HG03469 (cell line): ENCODE data around the gene PHIP.
"Not testable (repeated sequence)": the region's sequence is repeated elsewhere in the genome, so short reads cannot be mapped to it uniquely, and the experiment has no call there.

Experiments used
- ATAC-seq: cut with Tn5 transposase; IDR thresholded peaks from one replicate; pipeline ENCODE4 v1.9.1; 2021; ENCODE audit warnings: mild to moderate bottlenecking, moderate library complexity, moderate number of reproducible peaks; ENCODE audit not compliant: unreplicated experiment

PHIP gene

GRCh38 chr6:79078075-79078969 lies at the start of gene PHIP:
TSS of gene PHIP (minus strand) at chr6:79078254. CDS start at chr6:79078068, 186 bp downstream.
- ATAC-seq: peak; percentile 39

GRCh38 chr6:79127660-79128059 lies 49.6 kb upstream of the PHIP start:
- no peak for ATAC-seq

- no peak for ATAC-seq
Measured at GRCh38 chr6:79119217-79119616, 41.2 kb upstream of the PHIP start.

- ATAC-seq: no peak
Measured at GRCh38 chr6:79117752-79118151, 39.7 kb upstream of the PHIP start.

- no peak for ATAC-seq
Measured at GRCh38 chr6:79115553-79116182, 37.6 kb upstream of the PHIP start.

- ATAC-seq: no peak
Measured at GRCh38 chr6:79111549-79111948, 33.5 kb upstream of the PHIP start.

GRCh38 chr6:79101164-79101563 lies 23.1 kb upstream of the PHIP start:
- ATAC-seq: no peak

- ATAC-seq: no peak
Measured at GRCh38 chr6:79100304-79100703, 22.2 kb upstream of the PHIP start.

- ATAC-seq: no peak
Measured at GRCh38 chr6:79094938-79095337, 16.9 kb upstream of the PHIP start.

- ATAC-seq: not testable (repeated sequence)
Measured at GRCh38 chr6:79091801-79092200, 13.7 kb upstream of the PHIP start.

GRCh38 chr6:79089552-79090404 lies 11.7 kb upstream of the PHIP start:
- ATAC-seq: no peak

- no peak for ATAC-seq
Measured at GRCh38 chr6:79084693-79085092, 6.6 kb upstream of the PHIP start.

GRCh38 chr6:79082304-79082703 lies 4.2 kb upstream of the PHIP start:
- ATAC-seq: no peak

GRCh38 chr6:79081663-79082062 lies 3.6 kb upstream of the PHIP start:
- no peak for ATAC-seq

GRCh38 chr6:79079561-79080041 lies 1.5 kb upstream of the PHIP start:
- no peak for ATAC-seq

GRCh38 chr6:79077715-79078074 lies 359 bp downstream of the PHIP start:
- peak; percentile 11 for ATAC-seq

- ATAC-seq: peak; percentile 45
Measured at GRCh38 chr6:79076782-79077641, 1.0 kb downstream of the PHIP start.

GRCh38 chr6:79076160-79076559 lies 1.9 kb downstream of the PHIP start:
- ATAC-seq: no peak

- no peak for ATAC-seq
Measured at GRCh38 chr6:79073888-79074287, 4.2 kb downstream of the PHIP start.

GRCh38 chr6:79072640-79073181 lies 5.3 kb downstream of the PHIP start:
- ATAC-seq: peak; percentile 27
